Measurements from ENCODE around the gene AKAP7.
A peak's percentile ranks its signal among the peaks of the same experiment; 100 is the strongest.

The AKAP7 gene

DNA sequence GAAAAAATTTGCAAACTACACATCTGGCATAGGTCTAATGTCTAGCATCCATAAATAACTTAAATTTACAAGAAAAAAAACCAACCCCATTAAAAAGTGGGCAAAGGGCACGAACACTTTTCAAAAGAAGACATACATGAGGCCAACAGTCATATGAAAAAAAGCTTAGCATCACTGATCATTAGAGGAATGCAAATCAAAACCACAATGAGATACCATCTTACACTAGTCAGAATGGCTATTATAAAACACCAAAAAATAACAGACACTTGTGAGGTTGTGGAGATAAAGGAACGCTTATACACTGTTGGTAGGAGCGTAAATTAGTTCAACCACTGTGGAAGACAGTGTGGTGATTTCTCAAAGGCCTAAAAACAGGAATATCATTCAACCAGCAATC lies 38.5 kb upstream of the AKAP7 start:
- Histone ChIP-seq H3K4me3 (ENCODE audit: low read length, poor library complexity, severe bottlenecking) (peak overlapping the region; percentile 12), H3K4me1 (ENCODE audit: insufficient read depth, low read length, poor library complexity, severe bottlenecking) (peaks cover 9% of the 10 kb centered on the region), H4K20me1 (ENCODE audit: insufficient read depth, low read length, poor library complexity, severe bottlenecking) (no peaks in the 10 kb centered on the region), H3F3A (ENCODE audit: low read depth) (peaks cover 10% of the 10 kb centered on the region), H3K36me3 (ENCODE audit: insufficient read depth, low read length) (no peaks in the 10 kb centered on the region), H3K79me2 (ENCODE audit: insufficient read depth, low read length) (no peaks in the 10 kb centered on the region), H3K4me2 (ENCODE audit: low read depth, low read length, poor library complexity, severe bottlenecking) (peak overlapping the region; percentile 61), H3K9ac (ENCODE audit: low read depth, low read length, poor library complexity, severe bottlenecking) (no peak overlapping the region), H2AFZ (ENCODE audit: low read length) (no peak overlapping the region), H3K27me3 (ENCODE audit: insufficient read depth, low read length, poor library complexity, severe bottlenecking) (no peaks in the 10 kb centered on the region), H3K9me2 (replicated peaks; ENCODE audit: low read depth, low read length) (no peaks in the 10 kb centered on the region), H3K9me3 (ENCODE audit: insufficient read depth, low read depth, low read length) (peaks cover 25% of the 10 kb centered on the region; the same call in 1 of the 2 replicates)
- TF ChIP-seq EZH2phosphoT487 (IDR thresholded peaks at IDR 0.05; ENCODE audit: borderline replicate concordance) = no peak
- TF ChIP-seq, protein P1, sequence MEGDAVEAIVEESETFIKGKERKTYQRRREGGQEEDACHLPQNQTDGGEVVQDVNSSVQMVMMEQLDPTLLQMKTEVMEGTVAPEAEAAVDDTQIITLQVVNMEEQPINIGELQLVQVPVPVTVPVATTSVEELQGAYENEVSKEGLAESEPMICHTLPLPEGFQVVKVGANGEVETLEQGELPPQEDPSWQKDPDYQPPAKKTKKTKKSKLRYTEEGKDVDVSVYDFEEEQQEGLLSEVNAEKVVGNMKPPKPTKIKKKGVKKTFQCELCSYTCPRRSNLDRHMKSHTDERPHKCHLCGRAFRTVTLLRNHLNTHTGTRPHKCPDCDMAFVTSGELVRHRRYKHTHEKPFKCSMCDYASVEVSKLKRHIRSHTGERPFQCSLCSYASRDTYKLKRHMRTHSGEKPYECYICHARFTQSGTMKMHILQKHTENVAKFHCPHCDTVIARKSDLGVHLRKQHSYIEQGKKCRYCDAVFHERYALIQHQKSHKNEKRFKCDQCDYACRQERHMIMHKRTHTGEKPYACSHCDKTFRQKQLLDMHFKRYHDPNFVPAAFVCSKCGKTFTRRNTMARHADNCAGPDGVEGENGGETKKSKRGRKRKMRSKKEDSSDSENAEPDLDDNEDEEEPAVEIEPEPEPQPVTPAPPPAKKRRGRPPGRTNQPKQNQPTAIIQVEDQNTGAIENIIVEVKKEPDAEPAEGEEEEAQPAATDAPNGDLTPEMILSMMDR (conservative IDR thresholded peaks at IDR 0.05; ENCODE audit: low read length) = no peak

DNA sequence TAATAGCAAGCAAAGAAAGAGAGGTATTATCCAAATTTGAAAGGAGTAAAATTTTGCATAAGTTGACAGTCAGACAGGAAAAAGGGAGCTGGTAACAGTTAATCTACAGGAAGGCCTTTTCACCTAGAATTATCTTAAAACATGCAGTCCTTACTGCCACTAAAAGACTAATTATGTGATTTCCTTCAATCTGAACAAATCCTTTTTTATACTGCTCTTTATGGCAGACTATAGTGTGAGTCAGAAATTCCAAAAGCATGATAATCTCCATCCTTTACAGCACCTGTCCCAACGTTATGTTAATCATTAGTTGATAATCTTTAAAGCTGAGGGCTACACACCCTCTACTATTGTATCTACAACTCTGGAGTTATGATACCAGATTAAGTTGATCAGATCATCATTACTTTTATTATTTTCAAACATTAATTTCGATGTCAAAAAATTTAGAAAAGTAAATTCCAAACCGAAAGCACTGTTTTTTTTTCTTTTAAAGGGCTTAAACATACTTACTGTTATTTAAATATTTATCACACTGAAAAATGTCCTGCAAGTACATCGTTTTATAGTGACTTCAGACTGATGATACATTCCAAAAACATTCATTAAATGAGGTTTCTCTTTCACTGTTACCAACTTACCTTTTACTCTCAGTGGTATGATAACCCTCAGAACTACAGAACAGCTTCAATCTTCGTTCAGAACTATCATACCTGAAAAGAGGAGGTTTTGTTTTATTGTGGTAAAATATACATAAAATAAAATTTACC lies 33.2 kb upstream of the AKAP7 start:
- H3F3A ChIP-seq (ENCODE audit: low read depth) = peaks cover 6% of the 10 kb centered on the region; the same call in 1 of the 2 replicates
- no peak overlapping the region for H2AFZ ChIP-seq (ENCODE audit: low read length)
- H3K4me2 ChIP-seq (ENCODE audit: low read depth, low read length, poor library complexity, severe bottlenecking) = no peak overlapping the region
- H4K20me1 ChIP-seq (ENCODE audit: insufficient read depth, low read length, poor library complexity, severe bottlenecking) = no peaks in the 10 kb centered on the region
- no peaks in the 10 kb centered on the region for H3K9me2 ChIP-seq (replicated peaks; ENCODE audit: low read depth, low read length)
- no peaks in the 10 kb centered on the region for H3K27me3 ChIP-seq (ENCODE audit: insufficient read depth, low read length, poor library complexity, severe bottlenecking)
- no peak for TF ChIP-seq EZH2phosphoT487 (IDR thresholded peaks at IDR 0.05; ENCODE audit: borderline replicate concordance)
- TF ChIP-seq, protein P1 (conservative IDR thresholded peaks at IDR 0.05; ENCODE audit: low read length) = no peak
- H3K79me2 ChIP-seq (ENCODE audit: insufficient read depth, low read length) = no peaks in the 10 kb centered on the region
- no peak overlapping the region for H3K4me3 ChIP-seq (ENCODE audit: low read length, poor library complexity, severe bottlenecking)
- no peak overlapping the region for H3K9ac ChIP-seq (ENCODE audit: low read depth, low read length, poor library complexity, severe bottlenecking)
- no peaks in the 10 kb centered on the region for H3K9me3 ChIP-seq (ENCODE audit: insufficient read depth, low read depth, low read length)
- peaks cover 4% of the 10 kb centered on the region for H3K4me1 ChIP-seq (ENCODE audit: insufficient read depth, low read length, poor library complexity, severe bottlenecking)
- H3K36me3 ChIP-seq (ENCODE audit: insufficient read depth, low read length) = no peaks in the 10 kb centered on the region

DNA sequence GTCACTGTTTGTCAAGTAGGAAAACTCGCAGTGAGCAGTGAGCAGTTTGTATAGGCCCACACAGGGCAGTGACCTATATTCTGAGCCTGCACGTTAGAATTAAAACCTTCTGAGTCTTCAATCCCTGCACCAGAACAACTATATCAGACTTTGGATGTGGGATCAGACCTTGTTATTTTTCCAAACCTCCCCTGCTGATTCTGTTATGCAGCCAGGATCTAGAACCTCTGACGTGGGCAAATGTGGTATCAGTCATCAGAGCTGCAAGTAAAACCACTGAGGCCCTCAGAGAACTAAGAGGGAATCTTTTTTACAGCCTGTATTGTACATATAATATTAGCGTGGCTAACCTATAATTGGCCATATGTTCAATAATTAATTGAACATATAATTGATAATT lies 32.0 kb upstream of the AKAP7 start:
- Histone ChIP-seq H3K4me1 (ENCODE audit: insufficient read depth, low read length, poor library complexity, severe bottlenecking) (peaks cover 4% of the 10 kb centered on the region), H4K20me1 (ENCODE audit: insufficient read depth, low read length, poor library complexity, severe bottlenecking) (no peaks in the 10 kb centered on the region), H3K9me3 (ENCODE audit: insufficient read depth, low read depth, low read length) (no peaks in the 10 kb centered on the region), H3K36me3 (ENCODE audit: insufficient read depth, low read length) (no peaks in the 10 kb centered on the region), H3K4me2 (ENCODE audit: low read depth, low read length, poor library complexity, severe bottlenecking) (no peak overlapping the region), H2AFZ (ENCODE audit: low read length) (no peak overlapping the region), H3K9ac (ENCODE audit: low read depth, low read length, poor library complexity, severe bottlenecking) (no peak overlapping the region), H3K9me2 (replicated peaks; ENCODE audit: low read depth, low read length) (no peaks in the 10 kb centered on the region), H3K4me3 (ENCODE audit: low read length, poor library complexity, severe bottlenecking) (no peak overlapping the region), H3K27me3 (ENCODE audit: insufficient read depth, low read length, poor library complexity, severe bottlenecking) (no peaks in the 10 kb centered on the region), H3K79me2 (ENCODE audit: insufficient read depth, low read length) (no peaks in the 10 kb centered on the region), H3F3A (ENCODE audit: low read depth) (0 out of 2 replicates have a peak, but pooled peaks cover 2% of the 10 kb centered on the region)
- no peak for TF ChIP-seq EZH2phosphoT487 (IDR thresholded peaks at IDR 0.05; ENCODE audit: borderline replicate concordance)
- TF ChIP-seq, protein P1 (conservative IDR thresholded peaks at IDR 0.05; ENCODE audit: low read length) = no peak
